NCI-H2196 treated with DMSO at 0.1 percent for 48 hours (cell line): ENCODE results near the gene C11orf71.

Source experiments
- DNase-seq: peaks from one replicate; lab custom pipeline; 2025; ENCODE audit not compliant: unreplicated experiment; lab: John Stamatoyannopoulos, UW

The C11orf71 gene, protein sequence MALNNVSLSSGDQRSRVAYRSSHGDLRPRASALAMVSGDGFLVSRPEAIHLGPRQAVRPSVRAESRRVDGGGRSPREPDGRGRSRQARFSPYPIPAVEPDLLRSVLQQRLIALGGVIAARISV

GRCh38 chr11:114400216-114400914 lies at the start of gene C11orf71, which contains the start of gene RBM7:
Gene C11orf71 (minus strand): TSS chr11:114400511. CDS start chr11:114400331, 180 bp downstream.
Gene RBM7 (plus strand): TSS chr11:114400666. CDS start chr11:114400672, 6 bp downstream.
- DNase-seq: peak; percentile 90

DNA sequence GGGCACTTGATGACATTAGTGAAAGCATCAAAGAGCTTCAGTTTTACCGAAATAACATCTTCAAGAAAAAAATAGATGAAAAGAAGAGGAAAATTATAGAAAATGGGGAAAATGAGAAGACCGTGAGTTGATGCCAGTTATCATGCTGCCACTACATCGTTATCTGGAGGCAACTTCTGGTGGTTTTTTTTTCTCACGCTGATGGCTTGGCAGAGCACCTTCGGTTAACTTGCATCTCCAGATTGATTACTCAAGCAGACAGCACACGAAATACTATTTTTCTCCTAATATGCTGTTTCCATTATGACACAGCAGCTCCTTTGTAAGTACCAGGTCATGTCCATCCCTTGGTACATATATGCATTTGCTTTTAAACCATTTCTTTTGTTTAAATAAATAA lies 49.5 kb upstream of the C11orf71 start:
- no peak for DNase-seq

GRCh38 chr11:114448749-114449482 lies 48.6 kb upstream of the C11orf71 start:
- no peak for DNase-seq

- DNase-seq: no peak
These were observed 47.6 kb upstream of the C11orf71 start for GRCh38 chr11:114447892-114448291.

DNA sequence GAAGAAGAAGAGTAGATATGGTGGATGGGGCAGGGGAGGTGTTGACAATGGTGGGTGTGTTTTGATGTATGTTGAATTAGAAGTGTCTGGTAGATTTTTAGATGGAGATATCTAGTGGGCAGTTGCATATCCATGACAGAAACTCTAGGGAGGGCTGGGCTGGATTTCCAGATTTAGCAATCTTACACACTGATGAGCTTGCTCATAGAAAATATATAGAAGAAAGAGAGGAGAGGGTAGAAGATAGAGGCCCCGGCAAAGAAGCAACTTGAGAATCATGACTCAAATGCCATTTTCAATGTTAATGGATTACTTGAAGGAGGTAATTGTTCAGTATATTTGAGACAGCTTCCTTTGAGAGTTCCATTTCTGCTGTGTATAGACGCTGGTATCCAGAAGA lies 47.1 kb upstream of the C11orf71 start:
- no peak for DNase-seq

DNA sequence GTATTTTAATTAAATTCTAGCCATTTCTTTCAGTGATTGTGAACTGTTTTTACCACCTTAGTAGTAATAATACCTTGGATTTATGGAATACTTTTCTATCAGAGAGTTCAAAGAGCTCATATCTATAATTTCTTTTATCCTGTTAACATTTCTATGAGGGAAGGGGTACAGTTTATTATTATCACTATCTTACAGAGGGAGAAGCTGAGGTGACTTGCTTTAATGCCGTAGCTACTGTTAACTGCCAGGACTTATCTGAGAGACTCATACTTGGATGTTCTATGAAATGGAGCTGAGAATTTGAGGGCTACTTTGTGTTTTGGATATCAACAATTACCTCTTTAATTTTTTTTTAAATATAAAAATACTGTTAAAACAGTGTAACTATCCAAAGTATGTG lies 42.2 kb upstream of the C11orf71 start:
- no peak for DNase-seq

- no peak for DNase-seq
These were observed 41.6 kb upstream of the C11orf71 start for GRCh38 chr11:114441921-114442320.

DNA sequence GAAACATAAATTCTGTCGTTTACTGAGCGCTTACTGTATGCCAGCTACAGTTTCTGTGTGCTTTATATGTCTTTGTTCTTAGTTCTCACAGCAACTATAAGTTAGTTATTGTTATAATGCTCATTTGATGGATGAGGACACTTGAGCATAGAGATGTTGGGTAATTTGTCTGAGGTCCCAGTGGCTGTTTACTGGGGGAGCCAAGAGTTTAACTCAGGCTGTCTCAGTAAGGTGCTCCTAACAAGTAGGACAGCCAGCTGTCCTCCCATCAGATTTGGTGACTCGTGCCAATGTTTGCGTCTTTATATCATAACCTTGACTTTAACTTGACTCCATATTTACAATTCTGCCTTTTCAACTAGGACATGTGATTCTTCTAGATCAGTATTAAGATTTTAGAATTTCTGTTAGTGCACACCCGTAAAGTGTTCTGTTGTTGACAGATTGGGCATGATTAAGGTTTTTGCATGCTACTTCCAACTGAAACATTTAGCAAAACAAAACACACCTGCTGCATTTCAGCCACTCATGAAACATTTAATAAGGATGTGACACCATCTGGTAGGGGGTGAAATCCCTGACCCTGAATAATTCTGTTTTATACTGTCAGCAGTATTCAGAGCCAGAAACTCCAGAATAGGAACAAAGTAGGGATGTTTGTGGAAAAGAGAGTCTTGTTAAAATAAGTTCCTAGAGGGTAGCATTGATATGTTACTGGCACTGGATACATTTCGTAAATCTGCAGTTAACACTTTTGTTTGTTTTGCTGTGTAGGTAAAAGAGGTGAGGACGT lies 40.9 kb upstream of the C11orf71 start:
- DNase-seq: no peak

DNA sequence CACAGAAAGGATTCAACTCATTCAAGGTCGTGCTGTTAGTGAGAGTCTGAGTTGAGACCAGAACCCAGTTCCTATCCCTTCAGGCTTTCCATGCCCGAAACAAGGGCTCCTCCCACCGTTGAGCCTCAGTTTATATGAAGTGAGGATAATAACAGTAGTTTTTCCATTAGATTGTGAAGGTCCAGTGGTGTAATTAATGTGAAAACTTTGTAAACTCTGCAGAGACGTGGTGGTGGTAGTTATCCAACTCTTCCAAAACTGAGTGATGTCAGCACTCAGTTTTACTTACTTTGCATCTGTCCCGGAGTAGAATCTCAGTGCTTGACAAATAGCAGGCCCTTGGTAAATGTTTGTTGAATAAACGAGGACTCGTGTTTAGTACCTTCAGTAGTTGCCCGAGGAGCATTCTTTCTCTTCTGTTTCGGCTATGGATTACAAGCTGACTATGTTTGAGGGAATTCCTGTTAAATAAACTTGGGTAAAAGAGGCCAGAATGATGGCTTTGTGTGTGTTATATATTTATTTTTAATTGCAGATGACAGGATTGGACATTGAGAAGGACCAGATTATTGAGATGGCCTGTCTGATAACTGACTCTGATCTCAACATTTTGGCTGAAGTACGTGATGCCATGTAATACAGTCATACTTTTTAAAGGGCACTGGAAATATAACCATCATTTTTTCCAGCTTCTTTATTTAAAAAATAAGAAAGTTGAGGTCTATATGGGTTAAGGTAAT lies 40.0 kb upstream of the C11orf71 start:
- no peak for DNase-seq

GRCh38 chr11:114439229-114440120 lies 39.2 kb upstream of the C11orf71 start, which contains the start of gene REXO2:
Gene REXO2 (plus strand): TSS chr11:114439467. CDS start chr11:114439529, 62 bp downstream.
- DNase-seq: peak; percentile 81

GRCh38 chr11:114438303-114438702 lies 38.0 kb upstream of the C11orf71 start:
- no peak for DNase-seq

- DNase-seq: no peak
These were observed 33.1 kb upstream of the C11orf71 start for GRCh38 chr11:114433376-114433775.

DNA sequence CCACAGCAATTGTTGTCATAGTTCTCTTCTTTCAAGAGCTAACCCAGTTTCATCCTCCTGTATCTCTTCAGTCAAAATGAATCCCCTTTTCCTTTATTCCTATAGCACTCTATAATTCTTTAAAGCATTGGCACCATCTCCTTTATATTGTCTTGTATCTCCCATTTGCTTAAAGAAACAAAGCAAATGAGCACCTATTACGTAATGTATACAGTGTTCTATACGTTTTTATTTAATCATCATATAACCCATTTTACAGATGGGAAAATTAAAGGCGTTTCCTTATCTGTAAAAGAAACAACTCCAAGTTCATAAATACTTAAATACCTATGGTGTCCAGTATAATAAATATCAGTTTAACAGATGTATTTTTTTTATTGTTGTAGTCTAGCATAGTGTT lies 32.6 kb upstream of the C11orf71 start:
- DNase-seq: no peak

DNA sequence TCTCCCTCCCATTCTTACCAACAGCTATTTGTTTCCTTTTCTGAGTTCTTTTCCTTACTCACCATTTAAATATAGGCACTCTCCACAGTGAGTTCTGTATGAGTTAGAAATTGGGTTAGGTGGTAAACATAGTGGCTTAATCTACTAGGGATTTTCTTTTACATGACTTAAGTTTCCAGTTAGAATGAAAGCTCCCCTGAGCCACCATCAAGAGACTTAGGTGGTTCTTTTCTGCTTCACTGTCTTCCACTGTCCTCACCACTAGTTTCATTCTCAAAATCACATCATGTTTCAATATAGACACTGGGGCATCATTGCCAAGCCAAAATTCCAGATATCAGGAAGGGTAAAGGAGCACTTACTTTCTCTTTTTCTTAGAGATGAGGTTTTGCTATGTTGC lies 30.0 kb upstream of the C11orf71 start:
- DNase-seq: no peak

GRCh38 chr11:114426280-114426679 lies 26.0 kb upstream of the C11orf71 start:
- DNase-seq: no peak

GRCh38 chr11:114416441-114416961 lies 16.2 kb upstream of the C11orf71 start:
- DNase-seq: no peak

- no peak for DNase-seq
These were observed 13.6 kb upstream of the C11orf71 start for GRCh38 chr11:114413958-114414357.

DNA sequence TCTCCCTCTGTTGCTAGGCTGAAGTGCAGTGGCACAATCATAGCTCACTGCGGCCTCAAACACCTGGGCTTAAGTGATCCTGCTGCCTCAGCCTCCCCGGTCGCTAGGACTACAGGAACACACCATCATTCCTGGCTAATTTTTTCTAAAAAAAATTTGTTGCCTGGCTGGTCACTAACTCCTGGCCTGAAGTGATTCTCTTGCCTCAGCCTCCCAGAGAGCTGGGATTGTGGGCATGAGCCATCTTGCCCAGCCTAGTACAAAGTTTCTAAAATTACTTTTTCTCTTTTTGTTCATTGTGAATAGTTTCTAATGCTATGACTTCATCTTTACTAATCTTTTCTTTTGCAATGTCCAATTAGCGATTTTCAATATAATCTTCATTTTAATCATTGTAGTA lies 12.6 kb upstream of the C11orf71 start:
- DNase-seq: no peak

GRCh38 chr11:114401311-114401710 lies 1.0 kb upstream of the C11orf71 start:
- no peak for DNase-seq

DNA sequence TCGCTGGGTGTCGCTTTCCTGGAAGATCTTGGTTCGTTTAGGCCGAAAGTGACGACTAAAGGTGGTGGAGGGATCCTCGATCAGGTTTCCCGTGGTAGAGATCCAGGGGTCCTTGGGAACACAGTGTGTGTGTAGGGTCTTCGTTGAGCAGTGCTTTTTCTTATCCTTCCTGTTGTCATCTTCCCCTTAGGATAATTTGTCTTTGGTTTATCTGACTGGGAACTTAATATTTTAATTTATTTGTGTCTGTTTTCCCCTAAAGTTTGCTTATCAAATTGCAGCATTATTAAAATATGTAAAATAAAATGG lies 558 bp upstream of the C11orf71 start:
- no peak for DNase-seq
